ENCODE measurements around the gene EXOG. TPM values are rescaled to one million over a fixed set of nuclear protein-coding genes. Genes with fewer than 3 reads are reported as not detected.

EXOG gene
- total RNA-seq, 1 experiment from 2014 or later, result 12.5 TPM

DNA sequence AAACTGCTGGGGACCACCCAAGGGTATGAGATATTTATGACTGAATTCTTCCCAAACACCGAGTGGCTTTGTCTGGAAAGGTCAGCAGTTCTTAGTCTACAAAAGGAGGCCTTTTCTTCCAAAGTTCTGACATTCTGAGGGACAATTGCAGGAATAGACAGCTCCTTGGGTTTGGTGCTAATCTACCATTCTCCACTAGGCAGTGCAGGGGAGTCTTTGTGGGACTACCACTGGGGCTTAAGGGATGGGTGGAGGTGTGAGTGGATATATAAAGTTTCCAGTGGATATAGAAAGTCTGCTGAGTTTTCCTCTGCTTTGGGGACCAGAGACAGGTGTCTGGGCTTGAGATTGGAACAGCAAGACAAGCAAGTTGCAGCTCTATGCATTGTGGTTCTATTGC, 62.7 kb downstream of the EXOG start:
- Histone ChIP-seq H3K9me3 (ENCODE audit: control insufficient read depth, insufficient read depth, low read depth, low read length) (no peaks in the 10 kb centered on the region), H3K27me3 (ENCODE audit: control insufficient read depth, insufficient read depth, low read length) (no peaks in the 10 kb centered on the region; the same call in 1 of the 2 replicates), H3K4me3 (ENCODE audit: low read depth in 2 of 2, low read length in 2 of 2) (no peak overlapping the region), H3K27ac (ENCODE audit: low read length) (no peak overlapping the region), H3K4me1 (ENCODE audit: control insufficient read depth, insufficient read depth, low read length) (no peaks in the 10 kb centered on the region), H3K36me3 (ENCODE audit: control insufficient read depth, insufficient read depth, low read length) (no peaks in the 10 kb centered on the region)
- ATAC-seq (no peak), DNase-seq (ENCODE audit: low read depth, low spot score) (no peak)
- in situ Hi-C loops (cut with HindIII; ENCODE audit: low pct_unique_long_range_greater_than_20kb, low sequenced_read_pairs) (no loop called here), intact Hi-C loops (cut with micrococcal nuclease; ENCODE audit: unreplicated experiment) (no loop called here)
- CTCF ChIA-PET, result no interaction called here
- no TSS peak for BruUV-seq (replicated peaks)
- TF ChIP-seq TCF7L2 (IDR thresholded peaks at IDR 0.05; ENCODE audit: low read depth, low read length) (no peak), POLR2AphosphoS5 (IDR thresholded peaks at IDR 0.05; ENCODE audit: low read depth, low read length) (no peak), CTCF (IDR thresholded peaks at IDR 0.05) (no peak), SIN3A (IDR thresholded peaks at IDR 0.05; ENCODE audit: borderline replicate concordance, insufficient read depth, low read depth, low read length) (no peak)
- TF ChIP-seq, protein P1, sequence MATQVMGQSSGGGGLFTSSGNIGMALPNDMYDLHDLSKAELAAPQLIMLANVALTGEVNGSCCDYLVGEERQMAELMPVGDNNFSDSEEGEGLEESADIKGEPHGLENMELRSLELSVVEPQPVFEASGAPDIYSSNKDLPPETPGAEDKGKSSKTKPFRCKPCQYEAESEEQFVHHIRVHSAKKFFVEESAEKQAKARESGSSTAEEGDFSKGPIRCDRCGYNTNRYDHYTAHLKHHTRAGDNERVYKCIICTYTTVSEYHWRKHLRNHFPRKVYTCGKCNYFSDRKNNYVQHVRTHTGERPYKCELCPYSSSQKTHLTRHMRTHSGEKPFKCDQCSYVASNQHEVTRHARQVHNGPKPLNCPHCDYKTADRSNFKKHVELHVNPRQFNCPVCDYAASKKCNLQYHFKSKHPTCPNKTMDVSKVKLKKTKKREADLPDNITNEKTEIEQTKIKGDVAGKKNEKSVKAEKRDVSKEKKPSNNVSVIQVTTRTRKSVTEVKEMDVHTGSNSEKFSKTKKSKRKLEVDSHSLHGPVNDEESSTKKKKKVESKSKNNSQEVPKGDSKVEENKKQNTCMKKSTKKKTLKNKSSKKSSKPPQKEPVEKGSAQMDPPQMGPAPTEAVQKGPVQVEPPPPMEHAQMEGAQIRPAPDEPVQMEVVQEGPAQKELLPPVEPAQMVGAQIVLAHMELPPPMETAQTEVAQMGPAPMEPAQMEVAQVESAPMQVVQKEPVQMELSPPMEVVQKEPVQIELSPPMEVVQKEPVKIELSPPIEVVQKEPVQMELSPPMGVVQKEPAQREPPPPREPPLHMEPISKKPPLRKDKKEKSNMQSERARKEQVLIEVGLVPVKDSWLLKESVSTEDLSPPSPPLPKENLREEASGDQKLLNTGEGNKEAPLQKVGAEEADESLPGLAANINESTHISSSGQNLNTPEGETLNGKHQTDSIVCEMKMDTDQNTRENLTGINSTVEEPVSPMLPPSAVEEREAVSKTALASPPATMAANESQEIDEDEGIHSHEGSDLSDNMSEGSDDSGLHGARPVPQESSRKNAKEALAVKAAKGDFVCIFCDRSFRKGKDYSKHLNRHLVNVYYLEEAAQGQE (IDR thresholded peaks at IDR 0.05; ENCODE audit: insufficient read depth in 1 of 2, low read depth in 2 of 2, low read length in 1 of 2), result no peak
- POLR2A ChIA-PET, result interaction anchor here (0.6 kb wide), 1 partner anchor 31 kb away, joined by 4 read pairs; no protein-coding TSS in a partner anchor

DNA sequence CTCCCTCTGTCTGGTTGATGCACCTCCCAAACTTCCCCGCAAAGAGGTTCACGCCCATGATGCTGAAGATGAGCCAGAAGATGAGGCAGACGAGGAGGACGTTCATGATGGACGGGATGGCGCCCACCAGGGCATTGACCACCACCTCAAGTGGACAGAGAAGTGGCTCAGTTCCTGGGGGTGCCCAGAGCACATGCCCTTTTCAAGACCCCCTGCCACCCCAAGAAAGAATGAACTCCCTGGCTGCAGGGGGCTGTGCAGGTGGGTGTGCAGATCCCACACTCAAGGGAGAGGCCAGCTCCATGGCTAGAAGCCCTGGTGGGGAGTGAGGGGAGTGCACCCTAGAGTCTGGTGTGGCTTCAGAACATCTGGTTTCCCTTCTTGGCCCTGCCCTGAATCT, 64.1 kb downstream of the EXOG start:
- CTCF ChIA-PET, result no interaction called here
- BruUV-seq (replicated peaks), result no TSS peak
- H3K9me3 ChIP-seq (ENCODE audit: control insufficient read depth, insufficient read depth, low read depth, low read length), result no peaks in the 10 kb centered on the region
- POLR2A ChIA-PET, result no interaction called here
- H3K4me3 ChIP-seq (ENCODE audit: low read depth in 2 of 2, low read length in 2 of 2), result no peak overlapping the region
- intact Hi-C loops (cut with micrococcal nuclease; ENCODE audit: unreplicated experiment) (no loop called here), in situ Hi-C loops (cut with HindIII; ENCODE audit: low pct_unique_long_range_greater_than_20kb, low sequenced_read_pairs) (no loop called here)
- TF ChIP-seq POLR2AphosphoS5 (IDR thresholded peaks at IDR 0.05; ENCODE audit: low read depth, low read length) (no peak), TCF7L2 (IDR thresholded peaks at IDR 0.05; ENCODE audit: low read depth, low read length) (no peak), SIN3A (IDR thresholded peaks at IDR 0.05; ENCODE audit: borderline replicate concordance, insufficient read depth, low read depth, low read length) (no peak), CTCF (IDR thresholded peaks at IDR 0.05) (no peak)
- TF ChIP-seq, protein P1 (IDR thresholded peaks at IDR 0.05; ENCODE audit: insufficient read depth in 1 of 2, low read depth in 2 of 2, low read length in 1 of 2), result no peak
- no peaks in the 10 kb centered on the region for H3K36me3 ChIP-seq (ENCODE audit: control insufficient read depth, insufficient read depth, low read length)
- H3K27ac ChIP-seq (ENCODE audit: low read length), result no peak overlapping the region
- ATAC-seq (no peak), DNase-seq (ENCODE audit: low read depth, low spot score) (no peak)
- no peaks in the 10 kb centered on the region; the same call in 1 of the 2 replicates for H3K27me3 ChIP-seq (ENCODE audit: control insufficient read depth, insufficient read depth, low read length)
- no peaks in the 10 kb centered on the region for H3K4me1 ChIP-seq (ENCODE audit: control insufficient read depth, insufficient read depth, low read length)
